ENCODE data around the gene APCDD1L. TPM values are rescaled to one million over a fixed set of nuclear protein-coding genes. Genes with fewer than 3 reads are reported as not detected.

APCDD1L gene
- polyA plus RNA-seq, 1 of the 3 experiments (the other 2 are of a cell fraction): 0.99 TPM

DNA sequence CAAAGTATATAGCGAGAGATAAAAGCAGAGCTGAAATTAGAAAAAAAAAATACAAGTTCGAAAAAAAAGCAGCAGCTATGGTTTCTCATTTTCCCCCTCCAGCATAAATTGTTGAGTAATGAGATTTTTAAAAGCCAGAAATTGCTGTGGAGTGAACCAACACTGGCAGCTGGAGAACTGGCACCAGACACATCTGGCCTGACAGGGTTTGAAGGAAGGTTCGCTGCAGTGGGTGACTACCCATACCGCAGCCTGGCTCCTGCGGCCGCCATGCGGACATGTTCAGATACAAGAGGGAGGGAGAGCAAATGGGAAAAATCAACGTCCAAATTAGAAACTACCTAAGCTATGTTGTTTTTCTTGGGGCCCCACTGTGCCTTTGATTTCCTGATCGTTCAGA, 3.3 kb downstream of the APCDD1L start (continued):
- TF ChIP-seq RFX5 (IDR thresholded peaks at IDR 0.05; ENCODE audit: low read length) (no peak), RCOR1 (IDR thresholded peaks at IDR 0.05; ENCODE audit: low read length) (peak; percentile 89), NRF1 (IDR thresholded peaks at IDR 0.05; ENCODE audit: low read depth, low read length) (no peak), TEAD4 (IDR thresholded peaks at IDR 0.05; ENCODE audit: borderline replicate concordance, insufficient read depth) (no peak), TCF12 (IDR thresholded peaks at IDR 0.05) (no peak), FOXJ3 (CRISPR knock-in tag; IDR thresholded peaks at IDR 0.05) (no peak), YY1 (IDR thresholded peaks at IDR 0.05; ENCODE audit: low read depth) (no peak), ELF1 (IDR thresholded peaks at IDR 0.05) (no peak), EZH2phosphoT487 (IDR thresholded peaks at IDR 0.05; ENCODE audit: borderline replicate concordance, low read depth) (no peak)
- TF ChIP-seq, protein P1, sequence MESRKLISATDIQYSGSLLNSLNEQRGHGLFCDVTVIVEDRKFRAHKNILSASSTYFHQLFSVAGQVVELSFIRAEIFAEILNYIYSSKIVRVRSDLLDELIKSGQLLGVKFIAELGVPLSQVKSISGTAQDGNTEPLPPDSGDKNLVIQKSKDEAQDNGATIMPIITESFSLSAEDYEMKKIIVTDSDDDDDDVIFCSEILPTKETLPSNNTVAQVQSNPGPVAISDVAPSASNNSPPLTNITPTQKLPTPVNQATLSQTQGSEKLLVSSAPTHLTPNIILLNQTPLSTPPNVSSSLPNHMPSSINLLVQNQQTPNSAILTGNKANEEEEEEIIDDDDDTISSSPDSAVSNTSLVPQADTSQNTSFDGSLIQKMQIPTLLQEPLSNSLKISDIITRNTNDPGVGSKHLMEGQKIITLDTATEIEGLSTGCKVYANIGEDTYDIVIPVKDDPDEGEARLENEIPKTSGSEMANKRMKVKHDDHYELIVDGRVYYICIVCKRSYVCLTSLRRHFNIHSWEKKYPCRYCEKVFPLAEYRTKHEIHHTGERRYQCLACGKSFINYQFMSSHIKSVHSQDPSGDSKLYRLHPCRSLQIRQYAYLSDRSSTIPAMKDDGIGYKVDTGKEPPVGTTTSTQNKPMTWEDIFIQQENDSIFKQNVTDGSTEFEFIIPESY (IDR thresholded peaks at IDR 0.05; ENCODE audit: borderline replicate concordance, low read depth): no peak
- TF ChIP-seq, protein P2, sequence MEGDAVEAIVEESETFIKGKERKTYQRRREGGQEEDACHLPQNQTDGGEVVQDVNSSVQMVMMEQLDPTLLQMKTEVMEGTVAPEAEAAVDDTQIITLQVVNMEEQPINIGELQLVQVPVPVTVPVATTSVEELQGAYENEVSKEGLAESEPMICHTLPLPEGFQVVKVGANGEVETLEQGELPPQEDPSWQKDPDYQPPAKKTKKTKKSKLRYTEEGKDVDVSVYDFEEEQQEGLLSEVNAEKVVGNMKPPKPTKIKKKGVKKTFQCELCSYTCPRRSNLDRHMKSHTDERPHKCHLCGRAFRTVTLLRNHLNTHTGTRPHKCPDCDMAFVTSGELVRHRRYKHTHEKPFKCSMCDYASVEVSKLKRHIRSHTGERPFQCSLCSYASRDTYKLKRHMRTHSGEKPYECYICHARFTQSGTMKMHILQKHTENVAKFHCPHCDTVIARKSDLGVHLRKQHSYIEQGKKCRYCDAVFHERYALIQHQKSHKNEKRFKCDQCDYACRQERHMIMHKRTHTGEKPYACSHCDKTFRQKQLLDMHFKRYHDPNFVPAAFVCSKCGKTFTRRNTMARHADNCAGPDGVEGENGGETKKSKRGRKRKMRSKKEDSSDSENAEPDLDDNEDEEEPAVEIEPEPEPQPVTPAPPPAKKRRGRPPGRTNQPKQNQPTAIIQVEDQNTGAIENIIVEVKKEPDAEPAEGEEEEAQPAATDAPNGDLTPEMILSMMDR (IDR thresholded peaks at IDR 0.05): no peak
- TF ChIP-seq, protein P3, sequence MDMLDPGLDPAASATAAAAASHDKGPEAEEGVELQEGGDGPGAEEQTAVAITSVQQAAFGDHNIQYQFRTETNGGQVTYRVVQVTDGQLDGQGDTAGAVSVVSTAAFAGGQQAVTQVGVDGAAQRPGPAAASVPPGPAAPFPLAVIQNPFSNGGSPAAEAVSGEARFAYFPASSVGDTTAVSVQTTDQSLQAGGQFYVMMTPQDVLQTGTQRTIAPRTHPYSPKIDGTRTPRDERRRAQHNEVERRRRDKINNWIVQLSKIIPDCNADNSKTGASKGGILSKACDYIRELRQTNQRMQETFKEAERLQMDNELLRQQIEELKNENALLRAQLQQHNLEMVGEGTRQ (IDR thresholded peaks at IDR 0.05; ENCODE audit: borderline replicate concordance, low read depth, low read length): no peak

DNA sequence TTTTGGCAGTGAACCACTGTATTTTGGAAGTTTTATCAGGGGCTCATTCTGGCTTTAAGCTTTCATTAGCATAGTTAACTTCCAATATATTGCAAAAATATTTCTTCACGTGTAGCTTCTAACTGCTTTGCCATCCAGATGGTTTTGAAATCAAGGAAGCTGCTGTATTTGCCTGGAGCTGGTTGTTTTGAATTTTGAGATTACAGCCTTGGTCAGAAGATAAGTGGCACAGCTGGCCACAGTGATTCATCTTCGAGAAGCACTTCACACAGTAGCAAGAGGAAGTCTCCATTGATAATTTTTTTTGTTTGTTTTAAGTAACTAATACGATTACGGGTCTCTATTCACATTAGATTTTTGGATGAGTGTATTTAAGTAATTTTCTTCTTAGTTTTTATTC, 3.8 kb downstream of the APCDD1L start:
- H3F3A ChIP-seq (replicated peaks; ENCODE audit: insufficient read depth): no peaks in the 10 kb centered on the region
- H3K9me2 ChIP-seq: no peaks in the 10 kb centered on the region
- peaks cover 0 to 26% of the 10 kb centered on the region in 2 experiments; a peak in 2 of 4 replicates for H3K4me1 ChIP-seq (ENCODE audit: control insufficient read depth in 1 of 2, insufficient read depth in 2 of 2, low read depth in 1 of 2, low read length in 1 of 2)
- DNase-seq: peak; percentile 48
- H2AFZ ChIP-seq (ENCODE audit: low read depth): no peak overlapping the region
- no peak overlapping the region for H3K9ac ChIP-seq
- CTCF ChIA-PET: interaction anchor here (1.2 to 2.0 kb wide), 5 partner anchors 14 to 139 kb away, joined by 3 to 7 read pairs (median 3); partner anchors contain the start of gene STX16
- no peak overlapping the region for H3K27ac ChIP-seq (ENCODE audit: low read depth in 2 of 2, low read length in 1 of 2)
- TF ChIP-seq, protein P1 (IDR thresholded peaks at IDR 0.05; ENCODE audit: borderline replicate concordance, low read depth): no peak
- TF ChIP-seq FOSL2 (IDR thresholded peaks at IDR 0.05; ENCODE audit: borderline replicate concordance, low read depth) (peak; percentile 18; the same call in 1 of the 2 replicates), POLR2AphosphoS5 (IDR thresholded peaks at IDR 0.05; ENCODE audit: low read depth, low read length) (no peak)
- H3K4me3 ChIP-seq (ENCODE audit: low read depth in 2 of 2, low read length in 1 of 2): no peak overlapping the region
- no peaks in the 10 kb centered on the region for H4K20me1 ChIP-seq (ENCODE audit: insufficient read depth)
- 25% methylated on average over 4 of the region's 4 CpGs for WGBS (ENCODE audit: low lambda C conversion rate)
- H3K79me2 ChIP-seq (ENCODE audit: insufficient read depth): no peaks in the 10 kb centered on the region
- no peaks in the 10 kb centered on the region for H3K27me3 ChIP-seq (ENCODE audit: insufficient read depth)
- 0 out of 2 replicates have a peak, but pooled peaks cover 3% of the 10 kb centered on the region for H3K9me3 ChIP-seq
- no peaks in the 10 kb centered on the region for H3K36me3 ChIP-seq (replicated peaks in 1 of 2; ENCODE audit: control insufficient read depth in 1 of 2, insufficient read depth in 2 of 2, low read length in 1 of 2)
- POLR2A ChIA-PET: no interaction called here
- no peak overlapping the region for H3K4me2 ChIP-seq
